HG02852 (cell line): Measurements from ENCODE around the gene CPLX3.

ENCODE experiments used
- ATAC-seq: cut with Tn5 transposase; IDR thresholded peaks from one replicate; pipeline ENCODE4 v1.9.1; 2021; ENCODE audit warnings: mild to moderate bottlenecking, moderate library complexity; ENCODE audit not compliant: unreplicated experiment

Gene CPLX3

DNA sequence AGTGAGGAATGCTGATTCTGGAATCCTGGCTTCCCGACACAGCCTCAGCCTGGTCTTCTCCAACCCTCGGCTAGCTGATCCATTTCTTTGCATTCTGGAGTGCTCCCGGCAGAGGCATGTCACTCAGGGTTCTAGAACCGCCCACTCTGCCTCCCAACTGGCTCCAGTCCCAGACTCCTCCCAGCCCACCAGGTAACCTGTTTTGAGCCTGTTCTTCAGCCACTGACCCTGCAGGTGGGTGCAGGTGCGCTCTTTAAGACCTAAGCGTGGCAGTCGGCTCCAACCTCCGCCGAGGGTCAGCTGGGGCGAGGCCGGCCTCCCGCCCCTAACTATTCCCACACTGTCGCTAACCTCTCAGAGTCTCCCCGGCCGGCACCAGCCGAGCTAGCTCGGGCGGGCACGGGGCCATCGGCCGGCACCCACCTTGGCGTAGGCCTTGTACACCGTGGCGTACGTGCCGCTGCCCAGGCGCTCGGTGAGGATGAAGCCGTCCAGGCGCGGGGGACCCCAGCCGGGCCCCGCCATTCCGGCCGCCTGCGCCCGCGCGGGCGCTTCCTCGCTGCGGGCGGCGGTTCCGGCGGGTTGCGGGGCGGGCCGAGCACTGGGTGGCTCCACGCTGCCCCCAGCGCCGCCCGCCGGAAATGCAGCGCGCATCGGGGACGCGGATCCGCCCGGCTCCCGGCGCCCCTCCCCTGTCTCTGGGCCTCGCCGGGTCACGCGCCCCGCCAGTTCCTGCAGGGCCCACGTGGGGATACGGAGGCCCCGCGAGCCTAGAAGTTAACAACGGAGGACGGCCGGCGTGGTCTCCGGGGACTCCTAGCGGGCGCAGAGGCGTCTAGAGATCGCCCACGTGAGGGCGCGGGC is 16.4 kb downstream of the CPLX3 start, which contains the start of gene ULK3:
Gene ULK3 (minus strand): TSS at position 576 of the 864 bp plus-strand sequence. CDS start 51 bp downstream, at position 525.
- ATAC-seq, result peak; percentile 77

DNA sequence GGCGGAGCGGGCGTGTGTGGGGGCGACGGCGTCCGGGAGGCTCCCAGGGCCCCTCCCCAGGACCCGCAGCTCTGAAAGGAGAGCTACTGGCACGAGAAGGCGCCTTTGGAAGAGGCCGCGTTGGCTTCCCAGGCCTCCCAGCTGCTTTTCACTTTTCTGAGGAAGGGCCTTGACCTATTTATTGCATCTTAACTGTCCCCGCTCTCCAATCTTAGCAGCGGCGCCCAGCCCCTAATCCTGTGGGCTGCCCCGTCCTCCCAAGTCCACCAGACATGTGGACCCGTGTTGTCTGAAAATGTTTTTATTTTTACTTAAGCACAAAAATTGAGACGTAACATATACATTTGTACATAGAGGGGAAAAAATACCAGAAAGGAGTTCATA is 17.0 kb downstream of the CPLX3 start:
- ATAC-seq, result no peak

DNA sequence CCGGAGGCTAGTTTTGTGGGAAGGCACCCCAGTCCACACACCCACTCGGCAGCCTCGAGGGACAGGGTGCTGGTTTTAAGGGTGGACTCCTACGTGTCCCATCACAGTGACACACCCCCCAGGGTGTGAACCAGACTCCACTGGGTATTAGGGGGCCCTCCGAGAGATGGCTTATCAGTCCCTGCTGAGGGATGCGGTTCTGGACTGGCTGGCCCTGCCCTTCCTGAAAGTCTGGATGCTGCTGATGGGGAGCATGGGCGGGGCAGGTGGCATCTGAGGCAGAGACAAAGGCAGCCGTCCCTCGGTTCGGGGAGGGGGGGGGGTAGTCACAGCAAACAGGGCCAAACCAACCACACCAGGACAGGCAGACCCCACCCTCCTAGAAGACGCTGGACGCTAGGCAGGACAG is 17.5 kb downstream of the CPLX3 start:
- no peak for ATAC-seq

- no peak for ATAC-seq
Observed at GRCh38 chr15:74844319-74845207, 18.1 kb downstream of the CPLX3 start.

DNA sequence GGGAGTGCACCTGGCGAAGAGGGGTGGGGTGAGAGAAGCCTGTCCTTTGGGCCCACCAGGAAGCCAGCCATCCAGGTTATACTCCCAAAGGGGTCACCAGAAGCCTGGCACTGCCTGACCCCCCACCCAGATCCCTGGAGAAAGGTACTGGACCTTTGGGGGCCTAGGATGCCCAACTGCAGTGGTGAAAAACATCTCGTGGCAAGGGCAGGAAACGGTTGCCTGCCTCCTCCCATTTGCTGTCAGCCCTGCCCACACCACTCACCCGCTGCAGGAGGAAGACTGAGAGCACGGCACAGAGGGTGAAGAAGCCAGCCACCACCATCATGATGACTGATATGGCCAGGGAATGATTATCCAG is 18.8 kb downstream of the CPLX3 start:
- no peak for ATAC-seq

- ATAC-seq, result no peak
Observed at GRCh38 chr15:74845581-74845980, 19.2 kb downstream of the CPLX3 start.

GRCh38 chr15:74847432-74847831 is 21.0 kb downstream of the CPLX3 start:
- no peak for ATAC-seq

DNA sequence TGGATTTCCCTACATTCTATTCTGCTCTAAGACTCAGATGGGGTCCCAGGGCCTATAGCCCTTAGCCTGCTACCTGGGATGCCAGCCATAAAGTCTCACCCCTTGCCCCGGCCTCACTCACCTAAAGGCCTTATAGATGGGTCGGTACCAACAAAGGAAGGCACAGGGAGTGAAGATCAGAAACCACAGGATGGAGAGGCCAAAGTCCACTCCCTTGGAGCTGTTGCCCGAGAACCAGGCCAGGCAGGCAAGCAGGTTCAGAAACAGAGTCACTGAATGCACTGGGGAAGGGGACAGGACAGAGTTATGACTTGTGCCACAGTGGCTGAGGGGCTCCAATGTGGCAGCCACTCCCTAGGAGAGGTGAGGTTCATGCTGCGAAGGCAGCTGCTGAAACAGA is 24.0 kb downstream of the CPLX3 start:
- ATAC-seq, result no peak

- ATAC-seq, result no peak
Observed at GRCh38 chr15:74851960-74852359, 25.5 kb downstream of the CPLX3 start.

- no peak for ATAC-seq
Observed at GRCh38 chr15:74854453-74855022, 28.1 kb downstream of the CPLX3 start.

GRCh38 chr15:74855857-74856256 is 29.4 kb downstream of the CPLX3 start:
- no peak for ATAC-seq

GRCh38 chr15:74856537-74856936 is 30.1 kb downstream of the CPLX3 start:
- no peak for ATAC-seq

DNA sequence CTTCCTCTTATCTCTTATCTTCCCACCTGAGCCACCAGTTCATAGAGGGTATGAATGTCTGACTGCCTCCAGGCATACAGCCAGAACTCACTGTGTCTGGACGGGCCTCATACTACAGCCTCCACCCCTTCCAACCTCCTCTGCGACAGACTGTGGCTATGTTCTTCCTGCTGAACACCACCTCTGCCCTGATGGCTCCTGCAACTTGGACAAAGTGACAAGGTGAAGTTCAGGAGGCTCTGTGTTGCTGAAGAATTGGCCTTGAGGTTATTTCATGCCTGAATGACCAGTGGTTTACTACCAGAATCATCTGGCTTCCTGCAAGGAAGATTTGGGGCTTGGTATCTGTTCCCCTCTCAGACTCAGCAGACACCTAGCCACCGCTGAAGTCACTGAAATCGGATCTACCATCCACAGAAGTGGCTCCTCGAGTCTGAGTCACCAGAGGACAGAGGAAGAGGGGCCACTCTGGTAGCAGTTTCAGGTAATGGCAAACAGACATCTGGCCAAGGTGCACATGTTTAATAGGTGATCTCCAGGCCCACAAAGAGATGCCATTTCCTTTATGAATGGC is 30.7 kb downstream of the CPLX3 start:
- peak; percentile 71 for ATAC-seq

- peak; percentile 17 for ATAC-seq
Observed at GRCh38 chr15:74857671-74858368, 31.4 kb downstream of the CPLX3 start.

GRCh38 chr15:74858369-74858740 is 31.9 kb downstream of the CPLX3 start:
- no peak for ATAC-seq

- ATAC-seq, result no peak
Observed at GRCh38 chr15:74863239-74864056, 37.0 kb downstream of the CPLX3 start.

GRCh38 chr15:74864296-74864695 is 37.9 kb downstream of the CPLX3 start:
- ATAC-seq, result no peak

GRCh38 chr15:74865316-74865715 is 38.9 kb downstream of the CPLX3 start:
- no peak for ATAC-seq

- ATAC-seq, result no peak
Observed at GRCh38 chr15:74866090-74866489, 39.7 kb downstream of the CPLX3 start.
